Small intestine (tissue), 7 donors: Measurements from ENCODE around the gene PLXNA4. TPM values are rescaled to one million over a fixed set of nuclear protein-coding genes. Genes with fewer than 3 reads are reported as not detected.

Experiments used
- DNase-seq, 2 donors: peaks; one replicate each; pipeline versions ENCODE4 v3.0.0 to v3.0.0-alpha.2; 2013
- FAIRE-seq: peaks from 2 replicates; lab custom pipeline; 2012; peaks lifted over from hg19 to GRCh38; lab: Jason Lieb, UNC
- H3K27ac ChIP-seq, 3 donors: one replicate each; pipeline ENCODE4 v1.5.1; 2013; ENCODE audit warnings: low read length in 2 of 3, mild to moderate bottlenecking in 2 of 3, control low read depth in 1 of 3, inconsistent platforms in 1 of 3, low read depth in 1 of 3, moderate library complexity in 1 of 3
- H3K27me3 ChIP-seq, 3 donors: one replicate each; pipeline ENCODE4 v1.6.1; 2013; ENCODE audit warnings: low read length in 3 of 3, inconsistent platforms in 1 of 3; ENCODE audit not compliant: control insufficient read depth in 3 of 3, insufficient read depth in 3 of 3
- H3K36me3 ChIP-seq, 3 donors: one replicate each; pipeline ENCODE4 v1.6.1; 2013; ENCODE audit warnings: low read length in 3 of 3, inconsistent platforms in 1 of 3, low read depth in 1 of 3, mild to moderate bottlenecking in 1 of 3, moderate library complexity in 1 of 3; ENCODE audit not compliant: control insufficient read depth in 3 of 3, insufficient read depth in 2 of 3
- H3K4me1 ChIP-seq, 3 donors: one replicate each; pipeline ENCODE4 v1.6.1; 2013; ENCODE audit warnings: low read length in 2 of 3, inconsistent platforms in 1 of 3, low read depth in 1 of 3, mild to moderate bottlenecking in 1 of 3, moderate library complexity in 1 of 3; ENCODE audit not compliant: control insufficient read depth in 3 of 3, insufficient read depth in 2 of 3
- H3K4me3 ChIP-seq, 3 donors: one replicate each; pipeline ENCODE4 v1.5.1; 2013; ENCODE audit warnings: low read length in 3 of 3, control low read depth in 1 of 3, inconsistent platforms in 1 of 3, low read depth in 1 of 3, mild to moderate bottlenecking in 1 of 3, moderate library complexity in 1 of 3
- H3K9me3 ChIP-seq, 2 donors: one replicate each; pipeline ENCODE4 v1.6.1; 2013; ENCODE audit warnings: low read depth in 1 of 2, low read length in 1 of 2; ENCODE audit not compliant: control insufficient read depth in 2 of 2, insufficient read depth in 1 of 2
- WGBS, 3 donors: extraction: QIAGEN DNeasy Blood & Tissue Kit; methylation state at CpG; one replicate each; pipeline ENCODE4 v1.1.7; 2013; 5-methylcytosine and 5-hydroxymethylcytosine counted together
- polyA plus RNA-seq, 4 donors: library from polyadenylated mRNA; stranded (reverse) in 3 of 4; unstranded in 1 of 4; fragments of 200-250 nt in 3 of 4; fragments of 120-200 nt in 1 of 4; gene quantifications; one replicate each; pipeline versions ENCODE4 v1.2.1 to v1.2.3, GENCODE V29; 2013
- donor health status: healthy with polysubstance abuse.
- donor health status: control.
- donor health status: control.
- donor health status: Bipolar disorder and iron deficiency.
- donor health status: healthy.

The PLXNA4 gene
- polyA plus RNA-seq, 4 donors = under 0.01 to 3.9 (median 1.2) TPM; not detected in 1

- H3K4me3 ChIP-seq = no peak overlapping the region
- 35 to 39% (median 39%) methylated on average over 7 to 8 of the region's 8 CpGs for WGBS, 3 donors
- no peak overlapping the region for H3K27ac ChIP-seq
- FAIRE-seq = no peak
- peaks cover 0 to 43% (median 0%) of the 10 kb centered on the region in 3 donors for H3K27me3 ChIP-seq
- H3K36me3 ChIP-seq = no peaks in the 10 kb centered on the region
- H3K4me1 ChIP-seq = peaks cover 0 to 4% (median 0%) of the 10 kb centered on the region in 3 donors
- DNase-seq = no peak
- H3K9me3 ChIP-seq = no peaks in the 10 kb centered on the region
Measured at GRCh38 chr7:132475037-132475668, 101.1 kb downstream of the PLXNA4 start.

GRCh38 chr7:132472463-132473120 is 103.7 kb downstream of the PLXNA4 start:
- Histone ChIP-seq H3K36me3 (no peaks in the 10 kb centered on the region), H3K27me3 (peaks cover 0 to 45% (median 0%) of the 10 kb centered on the region in 3 donors), H3K27ac (no peak overlapping the region), H3K4me1 (peaks cover 0 to 4% (median 0%) of the 10 kb centered on the region in 3 donors), H3K4me3 (no peak overlapping the region), H3K9me3 (no peaks in the 10 kb centered on the region)
- 68 to 73% (median 70%) methylated on average over 10 of the region's 10 CpGs for WGBS, 3 donors
- DNase-seq = no peak
- FAIRE-seq = no peak

- H3K27ac ChIP-seq = no peak overlapping the region
- FAIRE-seq (no peak), DNase-seq (no peak)
- peaks cover 0 to 39% (median 0%) of the 10 kb centered on the region in 3 donors for H3K27me3 ChIP-seq
- H3K36me3 ChIP-seq = no peaks in the 10 kb centered on the region
- 76 to 79% (median 78%) methylated on average over 6 of the region's 6 CpGs for WGBS, 3 donors
- no peak overlapping the region for H3K4me3 ChIP-seq
- H3K9me3 ChIP-seq = no peaks in the 10 kb centered on the region
- H3K4me1 ChIP-seq = peaks cover 0 to 4% (median 0%) of the 10 kb centered on the region in 3 donors
Measured at GRCh38 chr7:132471515-132471914, 104.8 kb downstream of the PLXNA4 start.

- DNase-seq (no peak), FAIRE-seq (no peak)
- Histone ChIP-seq H3K9me3 (no peaks in the 10 kb centered on the region), H3K36me3 (no peaks in the 10 kb centered on the region), H3K27ac (no peak overlapping the region), H3K4me3 (no peak overlapping the region), H3K4me1 (peaks cover 0 to 4% (median 0%) of the 10 kb centered on the region in 3 donors), H3K27me3 (peaks cover 0 to 21% (median 0%) of the 10 kb centered on the region in 3 donors)
- WGBS, 3 donors = 56 to 71% (median 58%) methylated on average over 4 of the region's 4 CpGs
Measured at GRCh38 chr7:132469681-132470080, 106.6 kb downstream of the PLXNA4 start.

- DNase-seq (no peak), FAIRE-seq (no peak)
- 84 to 94% (median 94%) methylated on average over 1 of the region's 1 CpG for WGBS, 3 donors
- Histone ChIP-seq H3K27ac (no peak overlapping the region), H3K9me3 (no peaks in the 10 kb centered on the region), H3K27me3 (peaks cover 0 to 17% (median 0%) of the 10 kb centered on the region in 3 donors), H3K36me3 (no peaks in the 10 kb centered on the region), H3K4me1 (peaks cover 0 to under 1% (median 0%) of the 10 kb centered on the region in 3 donors), H3K4me3 (no peak overlapping the region)
Measured at GRCh38 chr7:132469264-132469663, 107.0 kb downstream of the PLXNA4 start.

- H3K9me3 ChIP-seq = no peaks in the 10 kb centered on the region
- FAIRE-seq = no peak
Measured at GRCh38 chr7:132466367-132466766, 109.9 kb downstream of the PLXNA4 start.

GRCh38 chr7:132465516-132465915 is 110.8 kb downstream of the PLXNA4 start:
- DNase-seq (no peak), FAIRE-seq (no peak)
- WGBS, 3 donors = 80 to 82% (median 81%) methylated on average over 4 of the region's 4 CpGs
- Histone ChIP-seq H3K9me3 (no peaks in the 10 kb centered on the region), H3K36me3 (no peaks in the 10 kb centered on the region), H3K4me1 (no peaks in the 10 kb centered on the region), H3K27ac (no peak overlapping the region), H3K27me3 (peaks cover 0 to 5% (median 0%) of the 10 kb centered on the region in 3 donors), H3K4me3 (no peak overlapping the region)

More at GRCh38 chr7:132466367-132466766, 109.9 kb downstream of the PLXNA4 start:
- no peaks in the 10 kb centered on the region for H3K36me3 ChIP-seq
- H3K4me1 ChIP-seq = no peaks in the 10 kb centered on the region
- 83 to 89% (median 88%) methylated on average over 6 of the region's 6 CpGs for WGBS, 3 donors
- H3K27me3 ChIP-seq = peaks cover 0 to 5% (median 0%) of the 10 kb centered on the region in 3 donors
- no peak overlapping the region for H3K4me3 ChIP-seq
- no peak for DNase-seq
- no peak overlapping the region for H3K27ac ChIP-seq

GRCh38 chr7:132464740-132465139 is 111.5 kb downstream of the PLXNA4 start:
- Histone ChIP-seq H3K27me3 (peaks cover 0 to under 1% (median 0%) of the 10 kb centered on the region in 3 donors), H3K36me3 (no peaks in the 10 kb centered on the region), H3K9me3 (no peaks in the 10 kb centered on the region), H3K4me1 (no peaks in the 10 kb centered on the region), H3K4me3 (no peak overlapping the region), H3K27ac (no peak overlapping the region)
- no peak for FAIRE-seq
- 70 to 77% (median 74%) methylated on average over 4 of the region's 4 CpGs for WGBS, 3 donors
- no peak for DNase-seq
